Pons (tissue), 1 donor: ENCODE results near the gene SPATA24.
"Not testable (repeated sequence)": the region's sequence is repeated elsewhere in the genome, so short reads cannot be mapped to it uniquely, and the experiment has no call there.

Experiments used
- DNase-seq: peaks from one replicate; pipeline ENCODE4 v3.0.0-alpha.2; 2016; ENCODE audit warnings: low spot score

SPATA24 gene

DNA sequence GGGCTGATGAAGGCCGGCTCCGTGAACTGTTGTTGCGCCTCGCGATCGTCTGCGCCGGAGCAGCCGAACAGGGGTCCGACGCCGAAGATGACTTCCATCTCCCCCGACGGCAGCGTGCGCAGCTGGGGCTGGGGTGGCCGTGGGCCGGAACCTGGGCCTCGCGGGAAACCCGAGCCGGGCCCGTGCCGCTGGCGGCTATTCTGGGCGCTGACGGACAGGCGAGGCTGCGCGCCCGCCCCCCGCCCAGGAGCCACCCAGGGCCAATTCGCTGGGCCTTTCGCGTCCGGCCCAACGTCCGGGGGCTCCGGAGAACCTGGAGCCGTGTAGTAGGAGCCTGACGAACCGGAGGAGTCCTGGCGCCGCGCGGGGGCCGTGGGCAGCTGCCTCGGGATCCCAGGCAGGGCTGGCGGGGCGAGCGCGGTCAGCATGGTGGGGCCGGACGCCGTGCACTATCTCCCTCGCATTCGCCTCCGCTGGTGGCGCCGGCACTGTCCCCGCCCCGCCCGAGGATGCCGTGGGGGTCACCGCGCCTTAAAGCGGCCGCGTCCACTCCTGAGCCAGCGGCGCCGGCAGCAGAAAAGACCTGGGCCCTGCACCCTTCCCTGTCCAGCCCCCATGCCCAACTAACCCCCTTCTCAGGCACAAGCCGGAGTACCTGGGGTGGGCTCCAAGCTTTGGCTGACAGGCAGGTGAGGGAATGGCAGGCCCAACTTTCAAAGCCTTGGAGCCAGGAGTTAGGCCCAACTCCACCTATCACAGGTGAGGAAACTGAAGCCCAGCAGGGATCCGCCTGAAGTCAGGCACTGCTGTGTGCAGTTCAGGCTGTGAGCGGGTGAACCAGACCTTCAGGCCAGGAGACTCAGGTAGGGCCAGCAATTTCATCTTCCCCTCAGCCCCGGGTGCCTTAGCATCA, 9.0 kb downstream of the SPATA24 start, which contains the start of gene PROB1:
TSS of gene PROB1 (minus strand) at position 451 of the 913 bp plus-strand sequence. CDS start at position 428, 23 bp downstream.
- no peak for DNase-seq

DNA sequence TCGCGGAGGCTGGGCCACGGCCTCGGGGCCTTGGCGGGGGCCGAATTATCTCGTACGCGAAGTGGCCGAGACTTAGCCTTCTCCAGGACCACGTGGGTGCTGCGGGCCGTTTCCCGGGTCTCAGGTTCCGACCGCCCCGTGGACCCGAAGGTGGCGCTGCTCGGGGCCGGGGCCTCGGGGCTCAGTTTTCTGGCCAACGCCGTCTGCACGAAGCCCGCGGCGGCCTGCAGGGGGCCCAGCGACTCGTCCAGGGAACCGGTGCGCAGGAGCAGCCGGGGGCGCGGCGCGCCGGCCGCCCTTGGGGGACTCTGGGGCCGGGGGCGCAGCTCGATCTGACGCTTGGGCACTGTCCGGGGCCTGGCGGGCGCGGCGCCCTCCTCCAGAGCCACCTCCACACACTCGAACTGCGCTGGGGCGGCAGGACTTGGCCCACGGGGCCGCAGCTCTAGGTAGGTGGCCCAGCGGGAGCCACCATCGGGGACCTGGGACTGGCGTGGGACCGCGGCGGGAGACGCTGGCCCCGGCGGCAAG, 9.7 kb downstream of the SPATA24 start:
- no peak for DNase-seq

DNA sequence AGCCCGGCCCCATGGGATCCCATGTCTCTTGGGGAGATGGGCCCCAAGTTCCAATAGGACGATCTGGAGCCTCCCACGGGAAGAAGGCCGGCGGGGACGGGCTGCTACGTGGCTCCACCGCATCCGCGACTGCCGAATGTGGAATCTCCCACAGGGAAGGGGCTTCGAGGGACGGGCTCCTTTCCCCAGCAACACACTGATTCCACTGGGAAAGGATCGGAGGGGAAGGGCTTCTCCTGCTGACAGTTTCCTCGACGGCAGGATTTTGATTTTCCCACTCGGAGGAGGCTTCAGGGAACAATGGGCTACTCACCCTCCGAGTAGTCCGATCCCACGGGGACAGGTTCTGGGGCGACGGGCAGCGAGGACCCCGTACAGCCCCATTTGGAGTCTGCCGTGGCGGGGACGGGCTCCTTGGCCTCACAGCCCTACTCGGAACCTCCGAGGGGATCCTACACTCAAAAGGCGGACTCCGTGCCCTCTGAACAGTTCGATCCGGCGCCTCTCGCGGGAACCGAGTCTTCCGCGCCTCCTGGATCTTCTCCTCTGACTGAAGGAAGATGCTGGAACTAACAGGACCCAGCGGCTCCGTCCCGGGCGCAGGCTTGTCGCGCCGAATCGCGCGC, 10.3 kb downstream of the SPATA24 start:
- no peak for DNase-seq

DNA sequence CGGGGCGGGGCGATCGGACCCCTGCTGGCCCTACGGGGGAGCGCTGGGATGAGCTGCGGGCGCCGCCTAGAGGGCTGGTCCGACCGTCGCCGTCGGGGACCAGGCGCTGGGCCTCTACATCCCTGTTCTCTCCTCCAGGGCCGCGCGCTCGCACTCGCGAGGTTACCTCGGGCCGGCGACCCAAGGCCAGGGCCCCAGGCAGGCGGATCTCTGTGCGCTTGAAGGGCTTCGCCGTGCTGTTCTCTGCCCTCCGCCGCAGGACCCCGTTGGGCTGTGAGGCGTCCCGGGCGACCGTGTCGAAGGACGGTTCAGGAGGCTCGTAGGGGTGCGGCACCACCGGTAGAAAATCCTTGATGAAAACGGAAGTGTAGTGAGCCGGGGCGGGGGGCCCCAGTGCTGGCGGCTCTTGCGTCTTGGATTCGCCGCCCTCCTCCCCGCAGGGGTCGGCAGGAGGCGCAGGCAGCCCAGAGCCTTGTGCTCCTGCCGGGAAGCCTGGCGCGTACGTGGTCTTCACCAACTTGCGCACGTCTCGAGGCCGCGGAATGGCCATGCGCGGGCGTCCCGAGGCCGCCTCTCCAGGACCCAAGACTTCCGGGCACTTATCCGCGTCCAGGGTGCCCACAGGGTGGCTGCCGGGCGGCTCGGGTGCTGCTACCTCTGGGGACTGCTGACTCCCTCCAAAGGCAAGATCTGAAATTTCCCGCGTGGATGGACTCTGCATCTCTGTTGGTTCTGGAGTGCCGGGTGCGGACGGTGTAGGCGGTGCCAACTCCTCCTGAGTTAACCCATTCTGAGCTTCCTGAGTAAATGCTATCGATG, 11.0 kb downstream of the SPATA24 start:
- no peak for DNase-seq

DNA sequence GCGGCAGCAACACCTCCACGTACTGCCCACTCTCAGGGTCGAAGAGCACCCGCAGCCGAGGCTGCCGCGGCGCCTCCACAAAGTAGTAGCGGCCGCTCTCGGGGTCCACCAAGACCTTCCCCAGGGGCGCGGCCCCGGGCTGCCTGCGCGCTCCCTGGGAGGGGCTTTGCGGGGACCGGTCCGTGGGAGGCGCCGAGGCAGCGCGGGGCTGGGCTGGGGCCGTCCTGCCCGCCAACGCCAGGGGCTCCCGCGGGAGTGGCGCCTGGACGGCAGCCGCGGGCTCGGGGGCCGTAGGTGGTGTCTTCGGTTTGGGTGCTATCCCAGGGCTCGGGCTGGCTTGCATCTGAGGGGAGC, 11.6 kb downstream of the SPATA24 start:
- no peak for DNase-seq

DNA sequence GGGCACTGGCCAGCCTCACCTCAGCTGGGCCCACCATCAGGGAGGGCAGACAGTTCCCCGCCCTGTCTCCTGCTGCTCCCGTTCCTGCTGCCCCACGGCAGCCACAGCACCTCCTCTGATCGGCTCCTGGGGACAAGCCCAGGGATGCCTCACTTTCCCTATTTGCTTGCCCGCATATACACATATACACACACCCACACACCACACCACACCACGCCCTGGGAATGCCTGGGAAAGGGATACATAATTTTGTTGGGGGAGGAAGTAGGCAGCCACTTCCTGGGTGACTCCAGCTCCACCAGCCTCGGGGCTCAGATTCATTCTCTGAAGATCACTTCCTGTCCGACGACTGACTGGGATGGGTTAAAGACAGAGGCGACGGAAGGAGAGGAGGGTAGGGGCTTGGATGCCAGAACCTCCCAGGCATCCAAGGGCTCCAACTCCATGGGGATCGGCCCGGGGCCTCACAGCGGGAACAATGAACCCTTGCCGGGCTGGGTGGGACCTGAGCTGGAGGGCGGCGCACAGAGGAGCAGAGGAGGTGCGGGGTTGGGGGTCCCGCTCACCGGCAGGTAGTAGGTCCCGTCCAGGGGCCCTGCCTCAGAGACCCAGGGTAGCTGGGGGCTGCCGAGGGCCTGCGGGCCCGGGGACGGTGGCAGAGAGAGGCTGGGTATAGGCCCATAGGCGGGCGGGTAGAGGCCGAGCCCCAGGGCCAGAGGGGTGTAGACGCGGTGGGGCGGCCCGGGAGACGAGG, 12.1 kb downstream of the SPATA24 start:
- DNase-seq = no peak

DNA sequence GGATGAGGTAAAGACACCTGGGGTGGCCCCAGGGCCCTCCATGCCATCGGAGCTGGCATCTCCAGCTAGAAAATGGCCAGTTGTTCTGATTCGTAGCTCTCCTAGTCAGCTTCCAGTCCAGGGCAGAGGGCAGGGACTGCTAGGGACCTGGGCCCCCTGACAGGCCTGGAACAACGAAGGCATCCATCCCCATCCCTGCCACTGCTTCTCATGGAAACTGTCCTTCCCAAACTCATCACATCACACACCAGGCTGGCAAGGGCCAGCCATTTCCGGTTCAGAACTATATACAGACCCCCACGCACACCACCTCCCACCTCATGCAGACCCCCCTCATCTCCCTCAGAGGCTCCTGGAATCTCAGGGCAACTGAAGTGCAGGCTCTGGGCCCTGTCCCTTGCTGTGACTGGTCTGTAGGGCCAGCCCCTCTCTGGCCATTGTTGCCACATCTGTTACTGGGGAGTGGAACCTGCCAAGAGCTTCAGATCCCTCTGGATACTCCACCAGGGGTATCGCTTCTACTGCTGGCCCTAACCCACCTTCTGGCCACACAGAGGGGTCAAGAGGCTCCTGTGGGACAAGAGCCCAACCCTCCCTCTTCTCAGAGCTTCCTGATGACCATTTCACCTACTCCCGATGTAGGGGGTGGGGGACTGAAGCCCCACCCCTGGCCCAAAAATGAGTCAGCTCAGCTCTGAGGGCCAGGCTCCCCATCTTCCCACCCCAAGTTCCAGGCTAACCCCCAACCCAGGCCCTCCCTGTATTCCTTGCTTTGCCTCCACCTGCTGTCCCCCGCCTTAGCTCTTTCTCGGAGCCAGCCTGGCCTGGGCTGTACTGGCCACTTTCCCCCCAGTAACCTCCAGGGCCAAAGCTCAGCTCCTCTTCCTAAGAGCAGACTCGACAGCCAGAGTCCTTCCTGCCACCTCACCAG, 13.0 kb downstream of the SPATA24 start:
- DNase-seq = no peak

DNA sequence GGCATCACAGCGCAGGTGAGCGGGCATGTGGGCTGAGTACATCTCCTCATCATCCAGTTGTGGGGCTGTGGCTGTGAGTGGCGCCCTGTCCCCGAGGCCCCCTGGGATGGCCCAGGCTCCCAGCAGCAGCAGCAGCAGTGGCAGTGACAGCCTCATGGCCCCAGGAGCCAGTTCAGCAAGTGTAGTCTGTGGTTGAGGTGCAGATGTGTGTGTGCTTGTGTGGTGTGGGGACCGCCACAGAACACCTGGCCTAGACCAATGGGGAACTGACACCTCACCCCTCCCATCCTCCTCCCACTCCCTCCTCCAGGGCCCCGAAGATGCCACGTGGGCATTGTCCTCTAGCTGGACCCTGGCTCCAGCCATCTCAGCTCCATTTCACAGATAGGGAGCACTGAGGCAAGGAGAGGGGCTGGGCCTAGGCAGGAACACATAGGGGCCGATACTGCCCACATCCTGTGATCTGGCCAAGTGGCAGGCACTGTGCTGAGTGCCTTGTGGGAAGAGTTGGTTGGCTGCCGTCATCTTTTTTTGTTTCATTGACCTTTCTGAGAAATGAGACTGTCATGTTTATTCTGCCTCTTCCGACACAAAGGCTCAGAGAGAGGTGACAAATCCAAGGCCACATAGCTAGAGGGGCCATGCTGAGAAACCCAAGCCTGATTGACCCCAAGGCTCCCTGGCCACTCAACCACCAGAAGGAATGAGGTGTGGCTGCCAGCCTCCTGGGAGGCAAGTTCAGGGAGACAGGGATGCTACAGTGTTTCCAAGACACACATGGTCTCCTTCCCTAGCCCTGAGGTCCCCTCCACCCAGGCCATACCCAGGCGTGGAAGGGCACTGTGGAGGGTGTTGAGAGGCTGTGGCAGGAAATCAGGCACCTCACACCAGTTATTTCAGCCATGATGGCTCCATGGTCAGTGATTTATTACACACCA, 13.9 kb downstream of the SPATA24 start, which contains the start of gene MZB1:
TSS of gene MZB1 (minus strand) at position 213 of the 938 bp plus-strand sequence. CDS start at position 156, 57 bp downstream.
- no peak for DNase-seq

DNA sequence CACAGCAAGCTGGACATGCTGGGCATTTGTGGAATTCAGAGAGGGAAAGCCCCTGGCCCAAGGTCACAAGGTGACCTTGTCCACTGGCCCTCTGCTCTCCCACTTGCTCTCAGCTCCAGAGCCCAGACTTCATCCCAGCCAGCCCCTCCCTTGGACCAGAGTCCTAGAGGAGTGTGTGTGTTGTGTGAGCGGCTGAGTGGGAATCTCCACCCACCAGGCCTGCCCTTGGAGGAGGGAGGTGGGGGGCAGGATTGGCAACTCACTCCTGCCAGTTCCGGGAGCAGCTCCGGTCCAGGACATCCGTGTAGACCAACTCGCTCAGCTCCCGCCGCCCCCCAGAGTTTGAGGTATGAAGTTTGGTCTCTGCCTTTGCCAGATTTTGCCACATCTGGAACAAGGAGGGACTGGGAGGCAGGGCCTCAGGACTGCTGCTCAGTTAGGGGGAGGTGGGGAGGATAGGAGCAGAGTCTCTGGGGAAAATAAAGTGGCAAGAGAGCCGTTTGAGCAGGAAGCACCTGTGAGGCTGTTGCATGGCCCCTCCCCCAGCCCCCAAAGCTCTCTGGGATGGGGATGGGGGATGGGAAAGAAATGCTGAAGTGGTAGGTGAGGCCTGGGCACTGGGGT, 15.6 kb downstream of the SPATA24 start:
- no peak for DNase-seq

DNA sequence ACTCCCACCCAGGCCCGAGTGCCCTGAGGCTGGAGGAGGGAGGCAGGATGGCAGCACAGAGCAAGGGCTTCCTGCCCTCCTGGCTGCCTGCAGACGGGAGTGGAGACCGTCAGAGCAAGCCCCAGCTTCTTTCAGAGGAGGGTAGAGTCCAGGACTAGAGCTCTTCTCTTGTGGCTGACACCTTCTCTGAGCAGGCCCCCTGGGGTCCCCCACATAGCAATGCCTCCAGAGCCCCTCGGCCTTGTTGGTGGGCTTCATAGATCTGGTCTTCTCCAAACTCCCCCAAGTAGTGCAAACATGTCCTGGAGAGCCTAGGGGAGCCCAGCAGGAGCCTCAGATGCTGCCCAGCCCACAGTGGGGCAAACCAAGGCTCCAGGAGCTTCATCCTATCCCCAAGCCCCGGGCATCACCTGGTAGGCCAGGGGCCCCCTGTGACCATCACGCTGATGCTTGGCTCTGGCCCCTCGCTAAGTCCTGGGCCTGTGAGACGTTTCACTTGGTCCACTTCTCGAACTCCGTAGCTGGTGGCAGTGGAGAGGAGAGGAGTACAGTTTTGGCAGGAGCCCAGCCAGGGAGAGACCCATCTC, 16.2 kb downstream of the SPATA24 start:
- no peak for DNase-seq

DNA sequence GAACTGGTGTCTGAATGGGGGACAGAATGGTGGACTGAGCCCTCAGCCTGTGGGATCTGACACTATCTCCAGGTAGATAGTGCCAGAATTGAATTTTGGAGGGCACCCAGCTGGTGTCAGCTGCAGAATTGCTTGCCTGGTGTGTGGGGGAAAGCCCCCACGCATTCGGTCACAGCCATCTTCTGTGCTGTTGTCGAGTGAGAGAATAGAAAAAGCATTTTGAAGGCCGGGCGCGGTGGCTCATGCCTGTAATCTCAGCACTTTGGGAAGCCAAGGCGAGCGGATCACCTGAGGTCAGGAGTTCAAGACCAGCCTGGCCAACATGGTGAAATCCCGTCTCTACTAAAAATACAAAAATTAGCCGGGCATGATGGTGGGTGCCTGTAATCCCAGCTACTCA, 16.9 kb downstream of the SPATA24 start:
- DNase-seq = not testable (repeated sequence)

DNA sequence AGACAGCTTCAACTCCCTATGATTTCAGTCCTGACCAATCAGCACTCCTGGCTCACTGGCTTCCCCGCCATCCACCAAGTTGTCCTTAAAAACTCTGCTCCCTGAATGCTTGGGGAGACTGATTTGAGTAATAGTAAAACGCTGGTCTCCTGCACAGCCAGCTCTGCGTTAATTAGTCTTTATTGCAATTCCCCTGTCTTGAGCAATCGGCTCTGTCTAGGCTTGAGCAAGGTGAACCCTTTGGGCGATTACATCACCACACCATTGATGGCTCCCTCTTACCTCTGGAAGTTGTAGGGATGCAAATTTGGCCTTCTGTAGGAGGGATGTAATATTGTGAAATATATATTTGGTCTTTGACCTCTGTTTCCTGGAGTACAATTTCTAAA, 17.8 kb downstream of the SPATA24 start:
- no peak for DNase-seq

DNA sequence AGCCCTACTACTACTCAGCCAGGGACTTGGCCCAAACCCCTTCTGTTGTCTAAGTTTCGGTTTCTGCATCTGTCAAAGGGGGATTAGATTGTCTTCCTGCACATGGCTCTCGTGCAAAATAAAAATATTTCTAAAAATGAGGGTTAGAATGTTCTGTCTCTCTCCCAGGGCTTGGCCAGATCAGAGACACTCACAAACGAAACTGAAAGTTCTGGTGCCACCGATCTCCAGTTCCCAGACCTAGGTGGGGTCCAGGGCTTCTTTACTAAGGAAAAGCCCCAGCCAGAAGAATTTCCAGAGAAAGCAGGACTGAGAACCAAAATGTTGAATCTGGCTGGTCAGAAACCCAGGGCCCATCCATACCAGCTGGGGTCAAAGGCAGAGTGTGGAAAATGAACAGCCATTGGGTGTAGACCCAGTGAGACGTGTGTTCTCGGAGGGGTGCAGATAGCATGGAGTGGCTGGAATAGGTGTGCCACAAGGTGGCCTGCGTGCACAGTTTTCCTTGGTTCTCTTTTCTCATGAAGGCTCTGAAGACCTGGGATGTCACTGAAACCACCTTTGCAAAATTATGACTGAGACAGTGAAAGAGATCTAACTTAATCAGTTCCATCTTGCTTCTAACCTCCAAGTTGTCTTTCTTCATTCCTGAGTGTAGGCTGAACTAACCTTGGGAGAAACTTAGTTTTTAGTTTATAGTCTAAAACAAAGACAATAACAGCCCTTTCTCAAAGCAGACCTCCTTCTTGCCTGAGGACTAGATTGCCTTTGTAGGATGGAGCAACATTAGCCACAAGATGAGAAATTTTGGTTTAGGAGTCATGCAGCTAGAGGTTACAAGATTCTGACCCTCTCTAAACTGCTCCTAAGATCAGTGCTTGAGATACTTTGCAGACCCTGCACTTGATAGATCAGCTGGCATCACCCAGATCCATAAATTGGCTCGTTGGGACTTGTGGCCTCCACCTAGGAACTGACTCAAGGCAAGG, 18.5 kb downstream of the SPATA24 start:
- DNase-seq = no peak

DNA sequence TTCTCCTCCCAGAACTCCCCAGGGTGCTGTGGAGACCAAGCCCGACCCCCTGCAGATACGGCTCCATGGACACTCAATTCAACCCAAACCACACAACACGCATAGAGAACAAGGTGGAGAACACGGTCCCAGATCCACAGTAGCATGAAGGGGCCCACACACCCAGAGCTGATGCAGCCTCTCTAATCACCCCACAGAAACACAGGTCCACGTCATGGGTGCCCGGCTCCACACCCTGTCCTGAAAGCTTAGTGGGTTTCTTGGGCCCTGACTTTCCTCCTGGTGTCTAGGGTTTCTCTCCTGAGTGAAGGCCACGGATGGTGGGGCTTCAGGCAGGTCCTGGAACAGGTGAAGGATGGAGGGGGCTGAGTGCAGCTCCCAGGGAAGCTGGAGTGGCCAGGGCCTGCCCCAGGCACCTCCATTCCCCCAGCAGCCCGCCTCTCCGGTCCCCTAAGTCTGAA, 19.3 kb downstream of the SPATA24 start:
- no peak for DNase-seq

DNA sequence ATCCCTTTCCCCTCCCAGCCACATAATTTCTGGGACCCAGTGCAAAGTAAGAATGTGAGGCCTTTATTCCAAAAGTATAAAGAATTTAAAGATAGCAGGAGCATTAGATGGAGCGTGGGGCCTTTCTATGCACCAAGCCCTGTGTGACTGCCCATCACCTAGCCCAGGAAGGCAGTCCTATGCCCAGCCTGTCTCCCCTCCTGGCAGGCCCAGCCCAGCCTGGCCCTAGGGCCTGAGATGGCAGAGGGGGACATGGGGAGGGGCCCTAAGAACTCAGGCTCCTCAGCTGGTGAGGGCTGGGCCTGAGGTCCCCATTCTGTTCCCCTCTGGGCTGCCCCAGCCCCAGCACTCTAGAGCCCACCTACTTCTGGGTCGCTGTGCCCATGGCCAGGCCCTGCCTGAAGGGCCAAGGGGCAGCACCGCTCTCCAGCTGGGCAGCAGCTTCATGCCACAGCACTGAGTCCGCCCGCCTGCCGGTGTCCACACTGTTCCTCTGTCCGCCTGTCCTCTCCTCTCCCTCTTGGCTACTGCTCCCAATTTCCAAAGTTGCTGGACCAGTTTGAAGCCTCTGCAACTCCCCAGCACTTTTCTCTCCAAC, 19.8 kb downstream of the SPATA24 start:
- no peak for DNase-seq

DNA sequence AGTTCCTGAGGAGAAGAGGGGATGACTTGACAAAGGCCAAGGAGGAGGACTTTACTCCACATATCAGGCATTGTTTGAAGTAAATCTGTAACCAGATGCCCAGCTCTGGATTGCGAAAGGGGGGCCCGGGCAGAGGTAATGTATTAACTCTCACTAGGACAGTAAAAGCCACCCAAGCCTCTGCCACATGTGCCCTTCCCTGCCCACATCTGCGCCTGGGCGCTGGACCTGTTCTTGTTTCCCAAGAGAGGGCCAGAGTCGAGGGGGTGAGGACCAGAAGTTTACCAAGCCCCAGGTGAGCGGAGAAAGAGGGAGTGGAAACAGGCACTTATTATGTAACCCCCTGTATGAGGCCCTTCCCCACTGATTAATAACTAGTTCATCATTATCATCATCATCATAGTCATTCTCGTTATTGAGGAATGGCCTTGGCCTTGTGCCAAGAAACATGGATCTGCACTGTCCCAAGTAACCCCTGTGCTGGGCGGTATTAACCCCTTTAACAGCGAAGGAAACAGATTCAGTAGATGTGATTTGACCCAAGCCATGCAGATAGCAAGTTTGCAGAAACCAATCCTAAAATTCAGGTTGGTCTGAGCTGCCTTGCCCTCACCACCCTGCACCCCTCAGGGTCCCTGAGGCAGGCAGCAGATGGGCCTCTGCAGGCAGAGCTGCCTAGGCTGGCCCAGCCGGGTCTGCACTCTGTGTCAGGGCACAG, 20.5 kb downstream of the SPATA24 start, which contains the start of gene SLC23A1:
TSS of gene SLC23A1 (minus strand) at position 23 of the 718 bp plus-strand sequence. CDS start 44 bp downstream, outside the sequence.
- DNase-seq = no peak
